Stimulated activated effector memory CD8-positive, alpha-beta T cell treated with anti-CD3 and anti-CD28 coated beads, Interleukin-12 subunit alpha, Interleukin-12 subunit beta, amount 100 ng/mL, for 72 hours (primary cell): ENCODE data around the gene POC5.
"Not testable (repeated sequence)": the region's sequence is repeated elsewhere in the genome, so short reads cannot be mapped to it uniquely, and the experiment has no call there.

Experiments used
- ATAC-seq: fragments of 150-1000 bp; cut with Tn5 transposase; 2 replicates; pipeline ENCODE4 v1.10.0; 2021
- DNase-seq, 2 donors: peaks; one replicate each; pipeline ENCODE4 v3.0.0; 2021 to 2022; ENCODE audit warnings: low spot score in 2 of 2
- H3K27ac Mint-ChIP-seq: one replicate; pipeline ENCODE4 v1.8.0; 2022; ENCODE audit warnings: mild to moderate bottlenecking, mixed read lengths
- H3K36me3 Mint-ChIP-seq: one replicate; pipeline ENCODE4 v1.8.0; 2022; ENCODE audit warnings: mild to moderate bottlenecking, mixed read lengths
- H3K4me1 Mint-ChIP-seq: one replicate; pipeline ENCODE4 v1.8.0; 2022; ENCODE audit warnings: mixed read lengths
- H3K4me3 Mint-ChIP-seq: one replicate; pipeline ENCODE4 v1.8.0; 2022; ENCODE audit warnings: mild to moderate bottlenecking, mixed read lengths
- H3K9me3 Mint-ChIP-seq: one replicate; pipeline ENCODE4 v1.8.0; 2022; ENCODE audit warnings: mixed read lengths

Gene POC5

GRCh38 chr5:75720882-75721281 lies 3.6 kb upstream of the POC5 start:
- Mint-ChIP-seq H3K4me3 (no peak overlapping the region), H3K4me1 (peaks cover 8% of the 10 kb centered on the region), H3K27ac (no peak overlapping the region), H3K9me3 (no peaks in the 10 kb centered on the region), H3K36me3 (peaks cover 7% of the 10 kb centered on the region)
- DNase-seq (no peak), ATAC-seq (no peak)

GRCh38 chr5:75716715-75717081 lies 539 bp downstream of the POC5 start:
- Mint-ChIP-seq H3K9me3 (no peaks in the 10 kb centered on the region), H3K27ac (peak overlapping the region; percentile 99), H3K36me3 (peaks cover 37% of the 10 kb centered on the region), H3K4me1 (peaks cover 31% of the 10 kb centered on the region), H3K4me3 (peak overlapping the region; percentile 97)
- DNase-seq (peak in 1 of 2 donors; percentile 52), ATAC-seq (peak; percentile 1)

- Mint-ChIP-seq H3K4me3 (no peak overlapping the region), H3K4me1 (peaks cover 40% of the 10 kb centered on the region), H3K36me3 (peaks cover 60% of the 10 kb centered on the region), H3K27ac (no peak overlapping the region), H3K9me3 (no peaks in the 10 kb centered on the region)
- no peak for DNase-seq
- no peak for ATAC-seq
Measured at GRCh38 chr5:75712091-75712490, 5.1 kb downstream of the POC5 start.

- Mint-ChIP-seq H3K9me3 (no peaks in the 10 kb centered on the region), H3K4me3 (no peak overlapping the region), H3K27ac (no peak overlapping the region), H3K4me1 (peaks cover 34% of the 10 kb centered on the region), H3K36me3 (peaks cover 57% of the 10 kb centered on the region)
- DNase-seq (no peak), ATAC-seq (no peak)
Measured at GRCh38 chr5:75711151-75711550, 6.1 kb downstream of the POC5 start.

GRCh38 chr5:75710637-75711036 lies 6.6 kb downstream of the POC5 start:
- no peak for DNase-seq
- H3K9me3 Mint-ChIP-seq: no peaks in the 10 kb centered on the region
- H3K4me3 Mint-ChIP-seq: no peak overlapping the region
- peaks cover 57% of the 10 kb centered on the region for H3K36me3 Mint-ChIP-seq
- no peak overlapping the region for H3K27ac Mint-ChIP-seq
- ATAC-seq: no peak
- peaks cover 29% of the 10 kb centered on the region for H3K4me1 Mint-ChIP-seq

- DNase-seq: no peak
- Mint-ChIP-seq H3K36me3 (peaks cover 66% of the 10 kb centered on the region), H3K4me1 (peaks cover 9% of the 10 kb centered on the region), H3K4me3 (no peak overlapping the region), H3K27ac (no peak overlapping the region), H3K9me3 (no peaks in the 10 kb centered on the region)
- no peak for ATAC-seq
Measured at GRCh38 chr5:75707911-75708509, 9.2 kb downstream of the POC5 start.

- no peak overlapping the region for H3K27ac Mint-ChIP-seq
- no peaks in the 10 kb centered on the region for H3K9me3 Mint-ChIP-seq
- H3K4me3 Mint-ChIP-seq: no peak overlapping the region
- no peak for DNase-seq
- no peak for ATAC-seq
- H3K4me1 Mint-ChIP-seq: peaks cover 9% of the 10 kb centered on the region
- peaks cover 66% of the 10 kb centered on the region for H3K36me3 Mint-ChIP-seq
Measured at GRCh38 chr5:75706775-75707174, 10.5 kb downstream of the POC5 start.

GRCh38 chr5:75706016-75706415 lies 11.2 kb downstream of the POC5 start:
- peaks cover 62% of the 10 kb centered on the region for H3K36me3 Mint-ChIP-seq
- peaks cover 9% of the 10 kb centered on the region for H3K4me1 Mint-ChIP-seq
- no peak overlapping the region for H3K27ac Mint-ChIP-seq
- ATAC-seq (no peak), DNase-seq (no peak)
- no peaks in the 10 kb centered on the region for H3K9me3 Mint-ChIP-seq
- no peak overlapping the region for H3K4me3 Mint-ChIP-seq

GRCh38 chr5:75701856-75702255 lies 15.4 kb downstream of the POC5 start:
- no peak for ATAC-seq
- peaks cover 48% of the 10 kb centered on the region for H3K36me3 Mint-ChIP-seq
- DNase-seq: no peak
- H3K9me3 Mint-ChIP-seq: peaks cover 2% of the 10 kb centered on the region
- H3K27ac Mint-ChIP-seq: no peak overlapping the region
- no peak overlapping the region for H3K4me3 Mint-ChIP-seq
- H3K4me1 Mint-ChIP-seq: peaks cover 12% of the 10 kb centered on the region

- not testable (repeated sequence) for ATAC-seq, DNase-seq, H3K9me3 Mint-ChIP-seq
- H3K4me3 Mint-ChIP-seq: peak overlapping the region; percentile 42
- H3K27ac Mint-ChIP-seq: peak overlapping the region; percentile 45
- H3K4me1 Mint-ChIP-seq: peaks cover 14% of the 10 kb centered on the region
- H3K36me3 Mint-ChIP-seq: peaks cover 45% of the 10 kb centered on the region
Measured at GRCh38 chr5:75695472-75696351, 21.5 kb downstream of the POC5 start.

GRCh38 chr5:75694781-75695180 lies 22.5 kb downstream of the POC5 start:
- DNase-seq (no peak), ATAC-seq (no peak)
- H3K4me3 Mint-ChIP-seq: no peak overlapping the region
- H3K27ac Mint-ChIP-seq: no peak overlapping the region
- peaks cover 18% of the 10 kb centered on the region for H3K4me1 Mint-ChIP-seq
- H3K36me3 Mint-ChIP-seq: peaks cover 54% of the 10 kb centered on the region
- peaks cover 2% of the 10 kb centered on the region for H3K9me3 Mint-ChIP-seq

- H3K4me1 Mint-ChIP-seq: peaks cover 5% of the 10 kb centered on the region
- H3K36me3 Mint-ChIP-seq: peaks cover 86% of the 10 kb centered on the region
- ATAC-seq (peak; percentile 81), DNase-seq (no peak)
- H3K27ac Mint-ChIP-seq: no peak overlapping the region
- H3K9me3 Mint-ChIP-seq: no peaks in the 10 kb centered on the region
- H3K4me3 Mint-ChIP-seq: no peak overlapping the region
Measured at GRCh38 chr5:75690669-75691068, 26.6 kb downstream of the POC5 start.

- DNase-seq (no peak), ATAC-seq (no peak)
- Mint-ChIP-seq H3K27ac (peak overlapping the region; percentile 6), H3K9me3 (no peaks in the 10 kb centered on the region), H3K36me3 (peaks cover 90% of the 10 kb centered on the region), H3K4me3 (no peak overlapping the region), H3K4me1 (peaks cover 5% of the 10 kb centered on the region)
Measured at GRCh38 chr5:75686480-75686879, 30.8 kb downstream of the POC5 start.

- no peak overlapping the region for H3K27ac Mint-ChIP-seq
- ATAC-seq (no peak), DNase-seq (no peak)
- H3K4me3 Mint-ChIP-seq: no peak overlapping the region
- H3K36me3 Mint-ChIP-seq: peaks cover 78% of the 10 kb centered on the region
- H3K4me1 Mint-ChIP-seq: no peaks in the 10 kb centered on the region
- no peaks in the 10 kb centered on the region for H3K9me3 Mint-ChIP-seq
Measured at GRCh38 chr5:75685141-75685540, 32.1 kb downstream of the POC5 start.

GRCh38 chr5:75681125-75681830 lies 36.0 kb downstream of the POC5 start:
- peak; percentile 24 for ATAC-seq
- Mint-ChIP-seq H3K36me3 (peaks cover 60% of the 10 kb centered on the region), H3K9me3 (no peaks in the 10 kb centered on the region), H3K4me3 (no peak overlapping the region), H3K4me1 (no peaks in the 10 kb centered on the region), H3K27ac (no peak overlapping the region)
- DNase-seq: no peak
